Right atrium auricular region (tissue), 2 donors: ENCODE results near the gene VSTM5. TPM values are rescaled to one million over a fixed set of nuclear protein-coding genes. Genes with fewer than 3 reads are reported as not detected.
A peak's percentile ranks its signal among the peaks of the same experiment; 100 is the strongest.

Source experiments
- DNase-seq: peaks from one replicate; pipeline ENCODE4 v3.0.0-alpha.2; 2019; ENCODE audit warnings: low spot score
- H3K27ac ChIP-seq, 2 donors: fragments of 200-600 bp; sonication (generic); 1 replicate in 1 of 2; 2 replicates in 1 of 2; pipeline ENCODE4 v1.5.1; 2016 to 2019
- H3K27me3 ChIP-seq, 2 donors: fragments of 200-600 bp; sonication (generic); one replicate each; pipeline versions ENCODE4 v1.5.1 to v1.6.0; 2017 to 2019
- H3K36me3 ChIP-seq: fragments of 200-600 bp; sonication (generic); one replicate; pipeline ENCODE4 v1.5.1; 2016
- H3K4me1 ChIP-seq, 2 donors: fragments of 200-600 bp; sonication (generic); one replicate each; pipeline versions ENCODE4 v1.5.1 to v1.6.0; 2017 to 2019
- H3K4me3 ChIP-seq, 2 donors: fragments of 200-600 bp; sonication (generic); 1 replicate in 1 of 2; 2 replicates in 1 of 2; pipeline ENCODE4 v1.5.1; 2017 to 2019; ENCODE audit warnings: mild to moderate bottlenecking in 1 of 2, moderate library complexity in 1 of 2
- H3K9me3 ChIP-seq, 2 donors: fragments of 200-600 bp; sonication (generic); one replicate each; pipeline ENCODE4 v1.5.1; 2019
- CTCF ChIP-seq, 2 donors: fragments of 200-600 bp; sonication (generic); IDR thresholded peaks; one replicate each; pipeline ENCODE4 v1.5.1; 2019; ENCODE audit warnings: antibody characterized with exemption in 2 of 2
- total RNA-seq, 2 donors: library from RNA; depleted of rRNA; stranded (reverse); fragments of >200 nt; gene quantifications; one replicate each; pipeline ENCODE4 v1.1.0, GENCODE V29; 2016

The VSTM5 gene
- total RNA-seq, 2 donors from 2014 or later = not detected

DNA sequence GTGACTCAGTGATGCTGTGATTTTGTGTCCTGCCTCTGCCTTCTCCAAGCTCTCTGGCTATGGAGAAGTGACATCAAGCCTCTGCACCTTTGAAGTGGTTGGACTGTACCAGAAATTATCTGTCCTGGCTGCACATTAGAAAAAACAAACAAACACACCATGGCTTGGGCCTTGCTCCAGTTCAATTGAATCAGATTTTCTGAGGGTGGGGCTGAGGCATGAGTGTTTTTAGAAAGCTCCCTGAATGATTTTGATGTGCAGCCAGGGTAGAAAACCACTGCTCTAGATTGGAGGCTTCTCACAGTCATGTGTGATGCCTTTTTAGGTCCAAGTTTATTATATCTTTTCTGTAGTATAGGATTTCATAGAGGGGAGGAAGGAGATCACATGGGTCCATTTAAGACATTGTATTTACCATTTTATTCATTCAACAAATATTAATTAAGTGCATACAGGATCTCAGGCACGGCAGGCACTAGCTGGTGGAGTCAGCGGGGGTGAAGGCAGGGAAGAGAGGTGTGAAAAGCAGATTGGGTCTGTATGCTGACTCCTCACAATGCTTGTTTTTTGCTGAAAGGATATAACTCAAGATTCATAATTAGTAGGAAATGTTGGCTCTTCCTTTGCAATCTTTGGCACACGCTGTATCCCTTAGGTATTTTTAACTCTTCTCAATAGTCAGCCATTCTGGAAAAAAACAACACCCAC lies 7.1 kb upstream of the VSTM5 start:
- H3K27ac ChIP-seq = no peak overlapping the region
- peaks cover 0 to 17% of the 10 kb centered on the region in 2 donors for H3K4me1 ChIP-seq
- no peaks in the 10 kb centered on the region for H3K36me3 ChIP-seq
- H3K27me3 ChIP-seq = no peaks in the 10 kb centered on the region
- TF ChIP-seq CTCF (IDR thresholded peaks at IDR 0.05) = no peak
- peak; percentile 54 for DNase-seq
- no peak overlapping the region for H3K4me3 ChIP-seq
- H3K9me3 ChIP-seq = no peaks in the 10 kb centered on the region

- Histone ChIP-seq H3K27ac (no peak overlapping the region), H3K9me3 (no peaks in the 10 kb centered on the region), H3K4me3 (no peak overlapping the region), H3K27me3 (no peaks in the 10 kb centered on the region), H3K4me1 (peaks cover 0 to 13% of the 10 kb centered on the region in 2 donors), H3K36me3 (no peaks in the 10 kb centered on the region)
- TF ChIP-seq CTCF (IDR thresholded peaks at IDR 0.05) = no peak
- DNase-seq = peak; percentile 16
Observed at GRCh38 chr11:93852242-93852641, 1.8 kb upstream of the VSTM5 start.

GRCh38 chr11:93849751-93850593 lies 446 bp downstream of the VSTM5 start:
- H3K9me3 ChIP-seq = no peaks in the 10 kb centered on the region
- no peaks in the 10 kb centered on the region for H3K36me3 ChIP-seq
- H3K4me3 ChIP-seq = peak overlapping the region; percentile 35 to 64
- DNase-seq = peak; percentile 60
- peak overlapping the region in 1 of 2 donors; percentile 46 for H3K27ac ChIP-seq
- peak in 1 of 2 donors; percentile 11 for TF ChIP-seq CTCF (IDR thresholded peaks at IDR 0.05)
- no peaks in the 10 kb centered on the region for H3K27me3 ChIP-seq
- peaks cover 0 to 11% of the 10 kb centered on the region in 2 donors for H3K4me1 ChIP-seq

DNA sequence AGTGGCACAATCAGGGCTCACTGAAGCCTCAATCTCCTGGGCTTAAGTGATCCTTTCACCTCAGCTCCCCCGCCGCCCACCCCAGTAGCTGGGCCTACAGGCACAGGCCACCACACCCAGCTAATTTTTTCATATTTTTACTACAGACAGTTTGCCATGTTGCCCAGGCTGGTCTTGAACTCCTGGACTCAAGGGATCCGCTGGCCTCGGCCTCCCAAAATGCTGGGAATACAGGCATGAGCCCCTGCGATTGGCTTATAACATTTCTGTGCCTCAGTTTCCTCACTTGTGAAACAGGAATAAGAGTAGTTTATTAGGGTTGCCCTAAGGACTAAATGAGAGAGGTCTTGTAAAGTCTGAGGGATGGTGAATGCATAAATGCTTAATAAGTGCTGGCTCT lies 1.2 kb downstream of the VSTM5 start:
- H3K27me3 ChIP-seq = no peaks in the 10 kb centered on the region
- no peak for TF ChIP-seq CTCF (IDR thresholded peaks at IDR 0.05)
- no peaks in the 10 kb centered on the region for H3K9me3 ChIP-seq
- H3K27ac ChIP-seq = no peak overlapping the region
- DNase-seq = peak; percentile 50
- peaks cover 0 to 11% of the 10 kb centered on the region in 2 donors for H3K4me1 ChIP-seq
- H3K36me3 ChIP-seq = no peaks in the 10 kb centered on the region
- H3K4me3 ChIP-seq = peak overlapping the region in 1 of 2 donors; percentile 64

DNA sequence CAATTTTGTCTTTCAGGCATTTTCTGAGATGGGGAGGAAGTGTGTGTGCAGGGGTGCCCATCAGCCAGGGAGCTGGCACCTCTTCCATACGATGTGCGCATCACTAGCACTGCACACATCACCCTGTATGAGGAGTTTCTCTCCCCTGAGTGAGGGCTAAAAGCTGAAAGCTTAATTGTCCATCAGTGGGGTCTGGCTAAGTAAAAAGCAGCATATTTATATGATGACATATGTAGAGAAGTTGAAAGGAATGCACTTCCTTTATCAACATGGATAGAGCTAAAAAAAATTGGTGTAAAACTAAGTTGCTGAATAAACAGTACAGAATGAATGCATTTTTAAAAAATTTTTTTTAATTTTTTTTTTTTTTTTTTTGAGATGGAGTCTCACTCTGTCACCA lies 4.0 kb downstream of the VSTM5 start:
- H3K4me3 ChIP-seq = no peak overlapping the region
- no peak for TF ChIP-seq CTCF (IDR thresholded peaks at IDR 0.05)

More for the DNA sequence above, 4.0 kb downstream of the VSTM5 start:
- H3K27ac ChIP-seq = no peak overlapping the region
- no peaks in the 10 kb centered on the region for H3K9me3 ChIP-seq
- no peaks in the 10 kb centered on the region for H3K27me3 ChIP-seq
- H3K4me1 ChIP-seq = peaks cover 0 to 11% of the 10 kb centered on the region in 2 donors
- H3K36me3 ChIP-seq = no peaks in the 10 kb centered on the region
- DNase-seq = no peak
